ENCODE results near the gene RTP5.
A peak's percentile ranks its signal among the peaks of the same experiment; 100 is the strongest.
"Not testable (repeated sequence)": the region's sequence is repeated elsewhere in the genome, so short reads cannot be mapped to it uniquely, and the experiment has no call there.

RTP5 gene

GRCh38 chr2:241902357-241902991 lies 32.9 kb downstream of the RTP5 start:
- no peak for DNase-seq

GRCh38 chr2:241903121-241904010 lies 33.8 kb downstream of the RTP5 start:
- no peak for DNase-seq

DNA sequence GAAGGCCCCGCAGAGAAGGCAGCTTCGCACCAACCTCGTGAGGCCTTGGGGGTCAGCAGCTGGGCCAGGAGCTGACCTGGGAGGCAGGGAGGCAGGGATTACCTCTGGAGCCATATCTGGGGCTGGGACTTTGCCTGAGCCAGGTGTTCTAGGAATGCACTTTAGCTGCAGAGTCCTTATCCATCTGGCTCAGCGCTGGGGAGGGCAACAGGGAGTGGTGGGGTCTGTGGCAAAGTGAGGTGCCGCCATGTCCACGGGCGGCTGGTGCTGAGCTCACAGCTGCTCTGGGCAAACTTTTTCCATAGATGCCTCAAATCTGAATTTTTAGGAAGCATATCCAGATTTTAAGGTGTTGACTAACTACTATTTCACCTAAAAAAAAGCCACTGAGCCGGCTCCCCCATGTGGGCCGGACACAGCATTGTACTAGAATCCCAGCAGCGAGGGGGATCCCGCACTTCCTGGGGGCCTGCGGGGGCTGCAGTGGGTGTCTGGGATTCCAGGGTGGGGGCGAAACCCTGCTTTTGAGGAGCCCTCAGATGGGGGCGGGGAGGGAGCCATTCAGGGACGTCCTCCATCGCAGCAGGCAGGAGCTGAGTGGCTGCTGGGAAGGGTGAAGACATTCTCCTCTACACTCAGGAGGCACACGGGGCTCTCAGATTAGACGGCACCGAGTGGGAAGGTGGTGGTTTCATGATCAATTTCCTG lies 34.6 kb downstream of the RTP5 start:
- DNase-seq = no peak

DNA sequence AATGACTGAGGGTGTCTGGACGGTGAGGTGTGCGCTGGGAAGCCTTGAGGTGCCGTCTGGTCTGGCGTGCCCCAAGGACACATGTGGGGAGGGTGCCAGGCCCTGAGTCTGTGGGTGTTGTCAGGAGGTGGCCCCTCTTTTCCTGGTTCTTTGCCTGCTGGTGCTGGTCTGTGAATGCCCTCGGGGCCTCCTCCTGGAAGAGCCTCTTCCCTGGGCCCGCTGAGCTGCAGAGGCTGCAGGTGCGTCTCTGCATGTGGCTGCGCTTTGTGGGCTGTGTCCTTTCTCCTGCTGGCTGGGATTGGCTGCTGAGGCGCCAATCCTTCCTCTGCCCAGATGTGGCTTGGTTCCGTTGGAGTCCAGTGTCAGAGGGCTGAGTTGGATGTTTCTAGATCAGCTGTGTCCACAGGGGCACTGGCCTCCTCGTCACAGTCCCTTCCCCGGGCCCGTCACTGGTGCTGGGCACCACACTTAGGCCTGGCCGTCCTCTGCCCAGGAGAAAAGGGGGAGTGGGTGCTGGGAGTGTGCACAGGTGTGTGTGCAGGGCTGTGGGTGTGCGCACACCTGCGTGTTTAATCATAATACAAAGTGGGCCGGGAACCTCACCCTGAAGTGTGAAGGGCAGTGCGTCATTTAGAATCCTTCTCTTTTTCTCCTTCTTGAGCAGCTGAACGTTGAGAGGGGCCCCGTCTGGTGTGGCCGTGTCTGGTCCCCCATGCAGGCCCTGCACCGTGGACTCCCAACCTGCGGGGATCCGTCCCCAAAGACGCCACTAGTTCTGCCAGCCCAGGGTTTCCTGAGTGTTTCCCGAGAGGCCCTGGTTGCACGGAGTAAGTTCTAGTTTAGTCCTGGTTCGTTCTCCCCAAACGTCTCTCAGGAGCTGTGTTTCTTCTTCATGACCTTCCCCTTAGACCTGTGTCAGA lies 35.5 kb downstream of the RTP5 start:
- no peak for DNase-seq

DNA sequence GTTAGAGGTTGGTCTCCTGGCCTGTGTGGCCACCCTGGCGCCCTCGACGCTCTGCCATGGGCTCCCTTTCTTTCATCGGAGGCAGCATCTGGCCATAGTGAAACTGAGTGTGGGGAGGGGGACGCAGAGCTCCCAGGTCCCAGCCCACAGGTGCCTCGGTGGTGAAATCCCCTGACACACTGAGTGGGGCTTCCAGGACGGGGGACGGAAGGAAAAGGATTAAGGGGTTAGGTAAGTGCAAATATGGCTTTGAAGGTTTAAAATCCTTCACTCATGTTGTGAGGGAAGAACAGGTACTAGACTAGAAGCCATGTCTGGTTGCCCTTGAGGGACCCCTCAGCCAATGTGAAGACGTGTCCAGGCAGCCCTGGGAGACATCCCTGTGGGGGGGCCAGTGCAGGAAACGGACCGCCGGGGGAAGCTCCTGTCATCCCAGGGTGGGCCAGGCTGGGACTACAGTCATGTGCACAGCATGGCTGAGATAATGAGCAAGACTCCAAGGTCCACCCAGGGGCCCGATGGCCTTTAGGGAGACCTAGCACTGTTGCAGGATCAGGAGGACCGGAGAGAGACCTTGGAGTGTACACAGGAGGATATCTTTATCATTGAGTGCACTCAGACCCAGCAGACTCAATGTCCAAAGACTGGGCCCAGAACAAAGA lies 36.3 kb downstream of the RTP5 start:
- no peak for DNase-seq

DNA sequence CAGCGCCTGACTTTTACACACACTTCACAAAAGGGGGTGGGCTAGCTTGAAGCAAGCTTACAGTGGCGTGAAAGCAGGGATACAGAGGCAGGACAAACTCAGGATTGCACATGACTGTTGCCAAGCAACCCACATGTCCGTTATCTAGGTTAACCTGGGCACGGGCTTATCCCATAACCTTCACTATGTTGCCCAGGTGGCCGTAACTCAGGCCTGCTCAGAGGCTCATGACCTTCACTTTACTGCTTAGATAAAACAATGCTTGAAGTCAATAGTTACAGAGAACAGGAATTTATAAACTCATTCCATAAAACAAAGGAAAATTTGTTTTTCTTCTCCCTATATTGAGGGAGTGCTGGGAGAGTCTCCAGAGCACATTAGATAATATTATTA lies 36.8 kb downstream of the RTP5 start:
- not testable (repeated sequence) for DNase-seq

- no peak for DNase-seq
These were observed 37.5 kb downstream of the RTP5 start for GRCh38 chr2:241906826-241907570.

DNA sequence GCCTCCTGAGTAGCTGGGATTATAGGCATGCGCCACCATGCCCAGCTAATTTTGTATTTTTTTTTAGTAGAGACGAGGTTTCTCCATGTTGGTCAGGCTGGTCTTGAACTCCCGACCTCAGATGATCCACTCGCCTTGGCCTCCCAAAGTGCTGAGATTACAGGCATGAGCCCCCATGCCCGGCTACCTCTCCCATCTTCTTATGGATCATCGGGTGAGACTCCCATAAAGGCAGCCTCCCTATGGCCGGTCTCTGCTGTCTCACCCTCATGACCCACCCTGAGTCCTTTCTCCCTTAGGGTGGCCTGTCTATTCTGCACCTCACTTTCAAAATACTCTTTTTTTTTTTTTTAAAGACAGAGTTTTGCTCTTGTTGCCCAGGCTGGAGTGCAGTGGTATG lies 38.3 kb downstream of the RTP5 start:
- DNase-seq = not testable (repeated sequence)

DNA sequence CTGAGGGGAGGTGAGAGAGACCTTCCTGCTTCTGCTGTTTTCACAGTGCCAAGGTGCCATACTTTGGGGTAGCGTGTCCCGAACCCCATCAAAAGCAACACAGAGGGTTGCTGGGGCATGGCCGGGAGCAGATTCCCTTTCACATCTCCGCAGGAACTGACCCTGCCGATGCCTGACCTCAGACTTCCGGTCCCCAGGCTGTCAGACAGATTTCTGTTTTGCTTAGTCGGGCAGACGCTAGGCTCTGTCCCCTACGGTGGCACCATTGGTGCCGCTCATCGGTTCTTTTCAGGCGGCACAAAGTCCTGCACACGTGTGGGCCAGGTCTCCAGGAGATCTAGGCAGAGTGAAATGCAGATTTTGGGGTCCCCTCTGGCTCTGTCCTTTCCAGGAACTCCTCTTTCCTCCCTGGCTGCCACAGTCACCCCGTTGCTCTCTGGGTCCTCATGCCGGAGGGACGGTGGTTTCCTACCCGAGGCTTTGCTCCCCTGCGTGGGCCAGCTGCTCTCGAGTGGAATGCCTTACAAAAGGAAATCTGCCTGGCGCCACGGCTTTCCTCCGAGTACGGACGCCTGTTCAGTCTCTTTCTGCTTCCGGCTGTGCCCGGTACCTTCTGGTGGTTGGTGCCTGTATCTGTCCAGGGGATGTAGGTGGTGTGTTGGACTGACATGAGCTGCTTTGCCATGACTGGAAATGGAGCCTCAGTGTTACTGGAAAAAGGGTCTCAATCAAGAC lies 39.3 kb downstream of the RTP5 start:
- DNase-seq = no peak

DNA sequence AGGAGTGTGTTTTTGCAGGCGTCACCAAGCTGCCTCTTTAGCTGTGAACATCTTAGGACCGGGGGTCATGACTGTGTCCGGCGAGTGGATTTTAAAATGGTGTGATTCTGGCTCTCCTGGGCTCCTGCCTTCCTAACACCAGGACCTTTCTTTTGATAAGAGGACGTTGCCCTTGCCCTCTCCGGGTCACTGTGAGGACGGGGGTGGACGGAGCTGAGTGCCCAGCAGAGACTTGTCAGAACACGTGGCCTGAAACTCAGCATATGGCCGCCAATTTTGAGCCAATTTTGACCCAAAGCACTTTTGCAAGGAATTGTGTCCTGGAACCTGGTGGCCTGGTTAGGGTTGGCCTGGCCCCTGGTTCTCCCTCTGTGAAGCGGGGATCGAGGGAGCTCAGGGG lies 40.2 kb downstream of the RTP5 start:
- DNase-seq = no peak

GRCh38 chr2:241910604-241911520 lies 41.3 kb downstream of the RTP5 start:
- peak; percentile 34 for DNase-seq

DNA sequence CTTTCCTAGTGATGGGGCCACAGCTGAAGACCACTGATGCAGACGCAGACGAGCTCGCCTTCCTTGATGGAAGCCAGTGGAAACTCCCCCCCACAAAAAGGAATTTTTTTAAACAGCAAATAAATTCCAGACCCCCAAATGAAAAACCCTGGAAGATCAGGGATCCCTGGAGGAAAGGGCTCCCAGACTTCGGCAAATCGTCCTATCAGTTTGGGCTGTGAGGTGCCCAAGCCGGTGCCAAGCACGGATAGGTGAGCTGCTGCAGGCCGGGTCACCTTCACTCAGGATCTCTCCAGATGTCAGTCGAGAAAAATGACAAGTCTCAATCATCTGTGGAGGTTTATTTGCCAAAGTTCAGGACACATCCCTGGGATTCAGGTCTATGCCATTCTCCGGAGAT lies 42.0 kb downstream of the RTP5 start:
- DNase-seq = no peak

DNA sequence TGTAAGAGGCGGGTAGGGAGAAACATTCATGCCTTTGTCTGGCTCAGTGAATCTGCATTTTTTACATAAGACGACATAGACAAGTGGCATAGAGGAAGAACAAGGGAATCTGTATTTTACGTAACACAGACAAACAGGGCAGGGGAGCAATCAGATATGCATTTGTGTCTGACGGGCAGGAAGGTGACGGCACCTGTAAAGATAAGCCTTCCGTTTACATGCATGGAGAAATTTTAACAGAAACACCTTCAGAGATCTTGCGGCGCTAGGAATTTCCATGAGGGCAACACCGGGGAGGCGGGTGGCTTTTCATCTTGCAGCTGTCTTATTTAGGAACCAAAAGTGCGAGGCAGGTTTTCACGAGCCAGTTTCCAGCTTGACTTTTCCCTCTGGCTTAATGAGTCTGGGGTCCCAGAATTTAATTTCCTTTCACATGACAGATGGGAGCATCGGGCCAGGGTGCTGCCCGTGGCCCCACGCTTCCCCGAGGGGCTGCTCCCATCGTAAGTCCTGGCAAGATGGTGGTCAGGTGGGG lies 42.6 kb downstream of the RTP5 start:
- DNase-seq = no peak

- DNase-seq = no peak
These were observed 44.2 kb downstream of the RTP5 start for GRCh38 chr2:241913703-241914102.

GRCh38 chr2:241914542-241914941 lies 45.0 kb downstream of the RTP5 start:
- no peak for DNase-seq

DNA sequence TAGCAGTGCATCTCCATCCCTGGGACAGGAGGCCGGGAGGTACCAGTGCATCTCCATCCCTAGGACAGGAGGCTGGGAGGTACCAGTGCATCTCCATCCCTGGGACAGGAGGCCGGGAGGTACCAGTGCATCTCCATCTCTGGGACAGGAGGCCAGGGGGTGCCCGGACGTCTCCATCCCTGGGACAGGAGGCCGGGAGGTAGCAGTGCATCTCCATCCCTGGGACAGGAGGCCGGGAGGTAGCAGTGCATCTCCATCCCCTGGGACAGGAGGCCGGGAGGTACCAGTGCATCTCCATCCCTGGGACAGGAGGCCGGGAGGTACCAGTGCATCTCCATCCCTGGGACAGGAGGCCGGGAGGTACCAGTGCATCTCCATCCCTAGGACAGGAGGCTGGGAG lies 52.1 kb downstream of the RTP5 start:
- DNase-seq = not testable (repeated sequence)

GRCh38 chr2:241922411-241922810 lies 52.9 kb downstream of the RTP5 start:
- no peak for DNase-seq

DNA sequence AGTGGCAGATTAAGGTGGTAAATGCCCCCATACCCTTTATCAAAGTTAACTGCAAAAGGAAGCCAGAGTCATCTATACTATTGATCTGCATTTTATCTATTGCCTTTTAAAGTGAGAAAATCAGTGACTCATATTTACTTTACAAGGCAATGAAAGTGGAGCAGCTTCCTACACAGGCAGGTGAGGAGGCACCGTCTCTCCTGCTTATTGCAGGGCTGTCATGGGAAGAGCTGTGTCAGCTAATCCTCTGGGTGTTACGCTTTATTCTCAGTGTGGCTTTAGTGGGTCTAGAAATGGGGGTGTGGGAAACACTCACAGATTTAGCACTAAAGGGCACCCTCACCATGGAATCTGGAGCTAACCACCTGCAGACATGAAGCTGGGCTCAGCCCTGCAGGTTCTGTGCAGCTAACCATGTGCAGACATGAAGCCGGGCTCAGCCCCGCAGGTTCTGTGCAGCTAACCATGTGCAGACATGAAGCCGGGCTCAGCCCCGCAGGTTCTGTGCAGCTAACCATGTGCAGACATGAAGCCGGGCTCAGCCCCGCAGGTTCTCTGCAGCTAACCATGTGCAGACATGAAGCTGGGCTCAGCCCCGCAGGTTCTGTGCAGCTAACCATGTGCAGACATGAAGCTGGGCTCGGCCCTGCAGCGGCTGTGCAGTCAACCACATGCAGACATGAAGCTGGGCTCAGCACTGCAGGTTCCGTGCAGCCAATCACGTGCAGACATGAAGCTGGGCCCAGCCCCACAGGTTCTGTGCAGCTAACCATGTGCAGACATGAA lies 53.5 kb downstream of the RTP5 start:
- not testable (repeated sequence) for DNase-seq

Data from fibroblast of skin of abdomen (primary cell).